ENCODE measurements around the gene TVP23A. TPM values are rescaled to one million over a fixed set of nuclear protein-coding genes. Genes with fewer than 3 reads are reported as not detected.
"Not testable (repeated sequence)": the region's sequence is repeated elsewhere in the genome, so short reads cannot be mapped to it uniquely, and the experiment has no call there.

TVP23A gene
- total RNA-seq, 1 donor from 2014 or later, result 0.07 TPM

- no peaks in the 10 kb centered on the region for H3K4me1 Mint-ChIP-seq (ENCODE audit: low read depth)
- H3K9me3 Mint-ChIP-seq (ENCODE audit: low read depth), result no peaks in the 10 kb centered on the region
- no peak overlapping the region for H3K27ac Mint-ChIP-seq (ENCODE audit: unreplicated experiment)
- TF ChIP-seq CTCF (IDR thresholded peaks at IDR 0.05), result no peak
- peaks cover 20% of the 10 kb centered on the region for H3K27me3 Mint-ChIP-seq (ENCODE audit: low read depth)
- no peaks in the 10 kb centered on the region for H3K36me3 Mint-ChIP-seq (ENCODE audit: low read depth)
- DNase-seq (ENCODE audit: low spot score), result no peak
- H3K4me3 Mint-ChIP-seq (ENCODE audit: unreplicated experiment), result no peak overlapping the region
Measured at GRCh38 chr16:10780628-10781027, 38.0 kb downstream of the TVP23A start.

GRCh38 chr16:10779908-10780307 lies 38.7 kb downstream of the TVP23A start:
- H3K27ac Mint-ChIP-seq (ENCODE audit: unreplicated experiment); H3K4me3 Mint-ChIP-seq (ENCODE audit: unreplicated experiment); H3K36me3 Mint-ChIP-seq (ENCODE audit: low read depth); H3K4me1 Mint-ChIP-seq (ENCODE audit: low read depth); DNase-seq (ENCODE audit: low spot score); H3K9me3 Mint-ChIP-seq (ENCODE audit: low read depth): not testable (repeated sequence)
- peaks cover 17% of the 10 kb centered on the region for H3K27me3 Mint-ChIP-seq (ENCODE audit: low read depth)

DNA sequence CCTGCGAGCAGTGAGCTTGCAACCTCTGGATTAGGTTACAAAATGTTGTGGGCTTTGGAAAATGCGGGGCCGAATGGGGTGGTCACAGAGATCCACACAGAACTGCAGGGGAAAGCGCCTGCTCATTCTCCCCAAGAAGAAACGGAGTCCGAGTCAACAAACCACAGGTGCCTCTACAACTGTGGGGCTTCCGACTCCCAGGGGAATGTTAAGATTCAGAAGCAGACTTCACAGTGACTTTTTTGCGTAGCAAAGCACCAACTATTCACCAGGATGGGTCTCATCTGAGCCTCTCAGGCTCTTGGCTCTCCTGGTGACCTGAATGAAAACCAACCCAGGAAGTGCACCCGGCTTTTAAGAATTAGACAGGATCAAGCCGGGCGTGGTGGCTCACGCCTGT lies 41.2 kb downstream of the TVP23A start:
- no peak for TF ChIP-seq CTCF (IDR thresholded peaks at IDR 0.05)
- Mint-ChIP-seq H3K27me3 (ENCODE audit: low read depth) (peaks cover 13% of the 10 kb centered on the region), H3K9me3 (ENCODE audit: low read depth) (no peaks in the 10 kb centered on the region), H3K4me1 (ENCODE audit: low read depth) (peaks cover 2% of the 10 kb centered on the region), H3K27ac (ENCODE audit: unreplicated experiment) (no peak overlapping the region), H3K4me3 (ENCODE audit: unreplicated experiment) (no peak overlapping the region), H3K36me3 (ENCODE audit: low read depth) (no peaks in the 10 kb centered on the region)
- no peak for DNase-seq (ENCODE audit: low spot score)

- H3K36me3 Mint-ChIP-seq (ENCODE audit: low read depth); H3K27me3 Mint-ChIP-seq (ENCODE audit: low read depth); H3K4me1 Mint-ChIP-seq (ENCODE audit: low read depth); H3K4me3 Mint-ChIP-seq (ENCODE audit: unreplicated experiment); H3K9me3 Mint-ChIP-seq (ENCODE audit: low read depth); H3K27ac Mint-ChIP-seq (ENCODE audit: unreplicated experiment); DNase-seq (ENCODE audit: low spot score): not testable (repeated sequence)
Measured at GRCh38 chr16:10776923-10777322, 41.7 kb downstream of the TVP23A start.

DNA sequence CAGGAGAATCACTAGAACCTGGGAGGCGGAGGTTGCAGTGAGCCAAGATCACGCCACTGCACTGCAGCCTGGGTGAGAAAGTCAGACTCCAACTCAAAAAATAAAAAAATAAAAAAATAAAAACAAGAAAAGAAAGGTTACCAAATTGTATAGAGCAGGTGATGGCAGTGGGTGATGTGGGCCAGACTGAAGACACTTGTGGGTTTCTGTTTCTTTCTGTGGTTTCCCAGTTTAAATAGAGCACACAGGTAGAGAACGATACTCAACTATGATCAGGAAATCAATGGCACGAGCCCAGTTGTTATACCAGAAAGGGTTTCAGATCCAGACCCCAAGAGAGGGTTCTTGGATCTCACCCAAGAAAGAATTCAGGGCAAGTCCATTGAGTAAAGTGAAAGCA lies 42.3 kb downstream of the TVP23A start:
- Mint-ChIP-seq H3K36me3 (ENCODE audit: low read depth) (no peaks in the 10 kb centered on the region), H3K27me3 (ENCODE audit: low read depth) (peaks cover 5% of the 10 kb centered on the region), H3K9me3 (ENCODE audit: low read depth) (no peaks in the 10 kb centered on the region), H3K27ac (ENCODE audit: unreplicated experiment) (no peak overlapping the region), H3K4me3 (ENCODE audit: unreplicated experiment) (no peak overlapping the region), H3K4me1 (ENCODE audit: low read depth) (peaks cover 2% of the 10 kb centered on the region)
- no peak for TF ChIP-seq CTCF (IDR thresholded peaks at IDR 0.05)
- DNase-seq (ENCODE audit: low spot score), result no peak

- no peaks in the 10 kb centered on the region for H3K9me3 Mint-ChIP-seq (ENCODE audit: low read depth)
- no peaks in the 10 kb centered on the region for H3K27me3 Mint-ChIP-seq (ENCODE audit: low read depth)
- H3K27ac Mint-ChIP-seq (ENCODE audit: unreplicated experiment), result no peak overlapping the region
- no peak for DNase-seq (ENCODE audit: low spot score)
- H3K4me1 Mint-ChIP-seq (ENCODE audit: low read depth), result peaks cover 2% of the 10 kb centered on the region
- peaks cover 2% of the 10 kb centered on the region for H3K36me3 Mint-ChIP-seq (ENCODE audit: low read depth)
- TF ChIP-seq CTCF (IDR thresholded peaks at IDR 0.05), result no peak
- no peak overlapping the region for H3K4me3 Mint-ChIP-seq (ENCODE audit: unreplicated experiment)
Measured at GRCh38 chr16:10770907-10771306, 47.7 kb downstream of the TVP23A start.

Measured in chondrocyte (in vitro differentiated cells).